K562 (cell line): ENCODE results near the gene YPEL5. TPM values are rescaled to one million over a fixed set of nuclear protein-coding genes. Genes with fewer than 3 reads are reported as not detected.

ENCODE experiments used
- DACH1 ChIP-seq: fragments of 450-650 bp; IDR thresholded peaks from 2 replicates; pipeline ENCODE4 v1.6.1; 2018; ENCODE audit not compliant: partially characterized antibody
- DDX20 ChIP-seq: fragments of 450-650 bp; IDR thresholded peaks from 2 replicates; pipeline ENCODE4 v1.6.1; 2016; ENCODE audit warnings: missing genetic modification characterization, low read depth, mild to moderate bottlenecking, missing compliant biosample characterization, moderate library complexity
- ETV1 ChIP-seq: fragments of 450-650 bp; conservative IDR thresholded peaks from 2 replicates; pipeline ENCODE4 v1.6.1; 2016; ENCODE audit warnings: missing genetic modification characterization, control low read depth, low read depth, missing compliant biosample characterization
- TAF7 ChIP-seq: fragments of 450-650 bp; IDR thresholded peaks from 2 replicates; pipeline ENCODE4 v1.6.1; 2016; ENCODE audit warnings: missing genetic modification characterization, missing compliant biosample characterization
- ZNF407 ChIP-seq: fragments of 450-650 bp; IDR thresholded peaks from 2 replicates; pipeline ENCODE4 v1.6.1; 2016; ENCODE audit warnings: low read depth
- ZNF780A ChIP-seq: fragments of 250-450 bp; sonication (Bioruptor Pico); IDR thresholded peaks from 2 replicates; pipeline ENCODE4 v1.5.0; 2021; ENCODE audit warnings: mild to moderate bottlenecking
- polyA plus RNA-seq, 8 experiments: library from polyadenylated mRNA; depleted of rRNA in 4 of 8; stranded (reverse) in 5 of 8; unstranded in 3 of 8; fragments of >200 nt; fragmentation: Nextera tagmentation in 2 of 8; fragmentation: Illumina TruSeq in 1 of 8; extraction: Ambion mirVana in 2 of 8; extraction: Trizol in 1 of 8; gene quantifications; 2 replicates each; pipeline versions ENCODE4 v1.2.1 to v1.2.3, GENCODE V29; 2011 to 2014; ENCODE audit warnings: inconsistent platforms in 1 of 8, missing spikeins in 1 of 8
- total RNA-seq, 7 experiments: library from RNA; depleted of rRNA in 6 of 7; stranded (reverse); fragments of >200 nt in 6 of 7; fragmentation: Illumina TruSeq in 2 of 7; extraction: Trizol in 2 of 7; gene quantifications; 2 replicates each; pipeline versions ENCODE4 v1.2.1 to v1.2.3, GENCODE V29; 2011 to 2021; ENCODE audit warnings: low replicate concordance in 1 of 7

YPEL5 gene
- total and polyA plus RNA-seq, 9 of the 15 experiments (the other 6 are each of a cell fraction or from before 2014, with no cell fraction given), result 5.4 to 34.4 (median 12.3) TPM

GRCh38 chr2:30165617-30166016 is 18.8 kb downstream of the YPEL5 start (continued):
- TF ChIP-seq ZNF407, result no peak
- TF ChIP-seq ZNF780A, result no peak
- no peak for TF ChIP-seq ETV1 (tag)
- TF ChIP-seq DDX20, result no peak
- TF ChIP-seq TAF7 (tag), result no peak
- no peak for TF ChIP-seq DACH1
